Upper lobe of left lung (tissue), 4 donors: ENCODE data around the gene ENAH.

Experiments
- CTCF ChIP-seq, 6 experiments: fragments of 450-650 bp in 4 of 6; fragments of 200-600 bp in 2 of 6; sonication (generic) in 2 of 6; IDR thresholded peaks; one replicate each; pipeline ENCODE4 v1.5.1; 2016 to 2019; ENCODE audit warnings: antibody characterized with exemption in 6 of 6
- POLR2AphosphoS5 ChIP-seq, 2 donors: sonication (generic); formaldehyde crosslinking; IDR thresholded peaks; one replicate each; pipeline ENCODE4 v1.5.1; 2017; ENCODE audit warnings: antibody characterized with exemption in 2 of 2

- no peak for TF ChIP-seq POLR2AphosphoS5 (IDR thresholded peaks at IDR 0.05)
- no peak for TF ChIP-seq CTCF (IDR thresholded peaks at IDR 0.05)
These were observed 192.0 kb downstream of the ENAH start for GRCh38 chr1:225460737-225461532.
